ENCODE results near the gene C2orf72. TPM values are rescaled to one million over a fixed set of nuclear protein-coding genes. Genes with fewer than 3 reads are reported as not detected.

Gene C2orf72
- total and polyA plus RNA-seq, 2 of the 13 experiments (the other 11 are each of a cell fraction or from before 2014, with no cell fraction given) = 147 to 203 TPM

GRCh38 chr2:231047923-231048915 lies 10.9 kb downstream of the C2orf72 start (continued):
- no peak for TF ChIP-seq ZNF512 (CRISPR knock-in tag; IDR thresholded peaks at IDR 0.05)
- TF ChIP-seq MTF1 (CRISPR knock-in tag; IDR thresholded peaks at IDR 0.05) = no peak
- no peak for TF ChIP-seq FOSL2 (CRISPR knock-in tag; IDR thresholded peaks at IDR 0.05)
- no peak for TF ChIP-seq AGO2 (optimal IDR thresholded peaks at IDR 0.05; ENCODE audit: low read depth, low read length)
- TF ChIP-seq NFIB (CRISPR knock-in tag; IDR thresholded peaks at IDR 0.05; ENCODE audit: borderline replicate concordance) = no peak
- no peak for TF ChIP-seq ZNF557 (CRISPR knock-in tag; IDR thresholded peaks at IDR 0.05)
- no peak for TF ChIP-seq ZZZ3 (CRISPR knock-in tag; IDR thresholded peaks at IDR 0.05; ENCODE audit: borderline replicate concordance)
- TF ChIP-seq ZNF10 (CRISPR knock-in tag; IDR thresholded peaks at IDR 0.05; ENCODE audit: borderline replicate concordance, low read depth) = no peak
- TF ChIP-seq PRMT3 (CRISPR knock-in tag; IDR thresholded peaks at IDR 0.05; ENCODE audit: borderline replicate concordance, low read depth) = no peak
- TF ChIP-seq PBX2 (CRISPR knock-in tag; IDR thresholded peaks at IDR 0.05) = no peak
- no peak for TF ChIP-seq KLF11 (CRISPR knock-in tag; IDR thresholded peaks at IDR 0.05)
- TF ChIP-seq CENPBD1 (CRISPR knock-in tag; IDR thresholded peaks at IDR 0.05; ENCODE audit: borderline replicate concordance, low read depth) = no peak
- TF ChIP-seq ATAD3A (CRISPR knock-in tag; IDR thresholded peaks at IDR 0.05) = no peak
- no peak for TF ChIP-seq TARDBP (CRISPR knock-in tag; IDR thresholded peaks at IDR 0.05)
- 0 out of 2 replicates have a peak, but pooled peaks have one; percentile 53 for TF ChIP-seq ZNF224 (CRISPR knock-in tag; IDR thresholded peaks at IDR 0.05)
- no peak for TF ChIP-seq ZNF761 (CRISPR knock-in tag; conservative IDR thresholded peaks at IDR 0.05)
- no peak for TF ChIP-seq RNF219 (CRISPR knock-in tag; IDR thresholded peaks at IDR 0.05)
- TF ChIP-seq NONO (IDR thresholded peaks at IDR 0.05) = no peak
- peak; percentile 56; the same call in 1 of the 2 replicates for TF ChIP-seq NONO (CRISPR knock-in tag; conservative IDR thresholded peaks at IDR 0.05)
- no peak for TF ChIP-seq SKIL (CRISPR knock-in tag; IDR thresholded peaks at IDR 0.05; ENCODE audit: borderline replicate concordance)
- no peak for TF ChIP-seq ZNF644 (CRISPR knock-in tag; IDR thresholded peaks at IDR 0.05; ENCODE audit: low read depth)
- no peak for TF ChIP-seq SNAPC5 (CRISPR knock-in tag; IDR thresholded peaks at IDR 0.05; ENCODE audit: borderline replicate concordance)

All from HepG2 (cell line).